HCT116 (cell line): ENCODE measurements around the gene UPF3A. TPM values are rescaled to one million over a fixed set of nuclear protein-coding genes. Genes with fewer than 3 reads are reported as not detected.
"Not testable (repeated sequence)": the region's sequence is repeated elsewhere in the genome, so short reads cannot be mapped to it uniquely, and the experiment has no call there.

Source experiments
- ATAC-seq: fragments of 200-7000 bp; cut with Tn5 transposase; 2 replicates; pipeline ENCODE4 v1.9.1; 2020; ENCODE audit warnings: mild to moderate bottlenecking, moderate library complexity
- BruUV-seq: library from RNA; stranded (reverse); fragments of 400-500 nt; replicated peaks from 2 replicates; lab custom pipeline; 2021; lab: Mats Ljungman, UMichigan
- CTCF ChIA-PET: fragments of 300-600 bp; sonication (Branson Sonifier 250); formaldehyde crosslinking; loops from one replicate; lab custom pipeline; 2021; ENCODE audit warnings: antibody characterized with exemption; lab: Charles Lee
- POLR2A ChIA-PET: fragments of 300-600, 350-600 bp; sonication (Branson Sonifier 250); formaldehyde crosslinking; loops from one replicate; lab custom pipeline; 2021; ENCODE audit warnings: antibody characterized with exemption; lab: Charles Lee
- RAD21 ChIA-PET, 2 experiments: fragments of 300-600 bp; sonication (Branson Sonifier 250); formaldehyde crosslinking; loops; one replicate each; lab custom pipeline; 2023; ENCODE audit warnings: low total read pairs in 2 of 2; ENCODE audit not compliant: uncharacterized antibody in 2 of 2, unreplicated experiment in 2 of 2, low non-redundant PET in 1 of 2; lab: Charles Lee
- DNase-seq: peaks from one replicate; pipeline ENCODE4 v3.0.0-alpha.2; 2010; ENCODE audit warnings: low read depth, low spot score
- H2AFZ ChIP-seq: fragments of 200-600 bp; shearing (Covaris generic), sonication (generic); 2 replicates; pipeline ENCODE4 v1.6.1; 2017; ENCODE audit warnings: low read depth, mixed run types, mixed read lengths, antibody characterized with exemption, low read length; ENCODE audit not compliant: poor library complexity, severe bottlenecking
- H3K27ac ChIP-seq: 2 replicates; pipeline ENCODE4 v1.5.1; 2012; ENCODE audit warnings: low read depth, low read length
- H3K27me3 ChIP-seq: fragments of 200-600 bp; sonication (generic); 2 replicates; pipeline ENCODE4 v1.6.1; 2016; ENCODE audit warnings: mixed run types, low read length, mixed read lengths; ENCODE audit not compliant: insufficient read depth
- H3K36me3 ChIP-seq, 2 experiments: fragments of 200-500 bp in 1 of 2; fragments of 200-600 bp in 1 of 2; sonication (Bioruptor generic) in 1 of 2; sonication (generic) in 1 of 2; 2 replicates each; pipeline versions ENCODE4 v1.5.1 to v1.6.1; 2014 to 2016; ENCODE audit warnings: low read length in 2 of 2, inconsistent platforms in 1 of 2, mixed read lengths in 1 of 2, mixed run types in 1 of 2; ENCODE audit not compliant: insufficient read depth in 2 of 2, control insufficient read depth in 1 of 2
- H3K4me1 ChIP-seq, 2 experiments: fragments of 200-600 bp in 1 of 2; sonication (generic) in 1 of 2; 2 replicates each; pipeline versions ENCODE4 v1.5.1 to v1.6.1; 2012 to 2017; ENCODE audit warnings: low read length in 2 of 2, inconsistent platforms in 1 of 2, mild to moderate bottlenecking in 1 of 2, mixed read lengths in 1 of 2, mixed run types in 1 of 2, moderate library complexity in 1 of 2; ENCODE audit not compliant: insufficient read depth in 2 of 2, control insufficient read depth in 1 of 2
- H3K4me2 ChIP-seq: fragments of 200-600 bp; sonication (generic); 2 replicates; pipeline ENCODE4 v1.6.1; 2017; ENCODE audit warnings: mixed run types, low read length, mixed read lengths
- H3K4me3 ChIP-seq, 2 experiments: fragments of 200-600 bp in 1 of 2; sonication (generic) in 1 of 2; replicated peaks in 1 of 2; 2 replicates each; pipeline ENCODE4 v1.5.1; 2011 to 2016; ENCODE audit warnings: low read length in 2 of 2, control low read depth in 1 of 2, low read depth in 1 of 2, mild to moderate bottlenecking in 1 of 2, mixed read lengths in 1 of 2, mixed run types in 1 of 2
- H3K79me2 ChIP-seq: fragments of 200-600 bp; sonication (generic); 2 replicates; pipeline ENCODE4 v1.6.1; 2017; ENCODE audit warnings: mild to moderate bottlenecking, mixed run types, low read length, moderate library complexity, mixed read lengths; ENCODE audit not compliant: insufficient read depth
- H3K9ac ChIP-seq: fragments of 200-600 bp; sonication (generic); 2 replicates; pipeline ENCODE4 v1.6.1; 2016; ENCODE audit warnings: low read length, mixed read lengths
- H3K9me2 ChIP-seq: fragments of 200-600 bp; sonication (generic), shearing (Covaris generic); 2 replicates; pipeline ENCODE4 v1.6.1; 2017; ENCODE audit warnings: mixed run types, mild to moderate bottlenecking, moderate library complexity; ENCODE audit not compliant: insufficient read depth
- H3K9me3 ChIP-seq, 2 experiments: fragments of 200-500 bp in 1 of 2; fragments of 200-600 bp in 1 of 2; sonication (Bioruptor generic) in 1 of 2; sonication (generic) in 1 of 2; 2 replicates each; pipeline ENCODE4 v1.6.1; 2014 to 2017; ENCODE audit warnings: low read length in 2 of 2, mixed read lengths in 2 of 2, inconsistent platforms in 1 of 2, low read depth in 1 of 2, mild to moderate bottlenecking in 1 of 2, mixed run types in 1 of 2, moderate library complexity in 1 of 2; ENCODE audit not compliant: control insufficient read depth in 1 of 2, insufficient read depth in 1 of 2
- H4K20me1 ChIP-seq: fragments of 200-600 bp; sonication (generic), shearing (Covaris generic); 2 replicates; pipeline ENCODE4 v1.6.1; 2017; ENCODE audit warnings: mixed run types, mild to moderate bottlenecking, moderate library complexity; ENCODE audit not compliant: insufficient read depth
- CBX3 ChIP-seq: IDR thresholded peaks from 2 replicates; pipeline ENCODE4 v1.6.1; 2012; ENCODE audit warnings: low read depth
- CTCF ChIP-seq, 3 experiments: fragments of 200-600 bp in 1 of 3; sonication (generic) in 1 of 3; IDR thresholded peaks in 2 of 3; conservative IDR thresholded peaks in 1 of 3; 2 replicates each; pipeline ENCODE4 v1.5.1; 2012 to 2017; ENCODE audit warnings: low read depth in 2 of 3, low read length in 2 of 3, antibody characterized with exemption in 1 of 3, borderline replicate concordance in 1 of 3, control low read depth in 1 of 3, mild to moderate bottlenecking in 1 of 3, mixed read lengths in 1 of 3, mixed run types in 1 of 3, moderate library complexity in 1 of 3; ENCODE audit not compliant: insufficient read depth in 1 of 3
- ELF1 ChIP-seq: IDR thresholded peaks from 2 replicates; pipeline ENCODE4 v1.6.1; 2012; ENCODE audit warnings: low read depth, borderline replicate concordance
- EZH2phosphoT487 ChIP-seq: fragments of 200-600 bp; IDR thresholded peaks from 2 replicates; pipeline ENCODE4 v1.6.1; 2018; ENCODE audit warnings: antibody characterized with exemption, borderline replicate concordance
- FOSL1 ChIP-seq: IDR thresholded peaks from 2 replicates; pipeline ENCODE4 v1.6.1; 2012; ENCODE audit warnings: low read depth
- POLR2AphosphoS5 ChIP-seq: IDR thresholded peaks from 2 replicates; pipeline ENCODE4 v1.6.1; 2011; ENCODE audit warnings: mild to moderate bottlenecking, low read depth, low read length, moderate library complexity
- RAD21 ChIP-seq: IDR thresholded peaks from 2 replicates; pipeline ENCODE4 v1.6.1; 2012; ENCODE audit warnings: low read depth, mild to moderate bottlenecking
- REST ChIP-seq: IDR thresholded peaks from 2 replicates; pipeline ENCODE4 v1.6.1; 2012; ENCODE audit warnings: low read depth
- SIN3A ChIP-seq: IDR thresholded peaks from 2 replicates; pipeline ENCODE4 v1.6.1; 2012; ENCODE audit warnings: low read depth
- SP1 ChIP-seq: IDR thresholded peaks from 2 replicates; pipeline ENCODE4 v1.6.1; 2012; ENCODE audit warnings: low read depth
- YY1 ChIP-seq: IDR thresholded peaks from 2 replicates; pipeline ENCODE4 v1.6.1; 2011; ENCODE audit warnings: low read length, low read depth, moderate library complexity, mild to moderate bottlenecking; ENCODE audit not compliant: insufficient replicate concordance; ENCODE audit errors: extremely low read depth
- ZBTB33 ChIP-seq: IDR thresholded peaks from 2 replicates; pipeline ENCODE4 v1.6.1; 2011; ENCODE audit warnings: mild to moderate bottlenecking, low read length, moderate library complexity; ENCODE audit not compliant: insufficient replicate concordance; ENCODE audit errors: extremely low read depth
- intact Hi-C: fragments of 100-400 bp; cut with micrococcal nuclease; formaldehyde crosslinking; loops from 2 replicates; pipeline ENCODE4 v1.10.0; 2022
- total RNA-seq: library from RNA; stranded (reverse); gene quantifications from one replicate; pipeline ENCODE4 v1.2.1, GENCODE V29; 2021; ENCODE audit not compliant: unreplicated experiment
- TF ChIP-seq, protein P1 (sequence below): IDR thresholded peaks from 2 replicates; pipeline ENCODE4 v1.6.1; 2012

UPF3A gene
- total RNA-seq, 1 experiment from 2014 or later: 31.8 TPM

GRCh38 chr13:114263578-114263977 lies 17.8 kb upstream of the UPF3A start:
- Histone ChIP-seq H3K4me2 (no peak overlapping the region), H2AFZ (no peak overlapping the region), H3K4me1 (no peaks in the 10 kb centered on the region), H4K20me1 (no peaks in the 10 kb centered on the region), H3K79me2 (no peaks in the 10 kb centered on the region), H3K36me3 (peaks cover 48 to 78% of the 10 kb centered on the region in 2 experiments), H3K9ac (no peak overlapping the region), H3K9me3 (no peaks in the 10 kb centered on the region), H3K4me3 (no peak overlapping the region), H3K27ac (no peak overlapping the region), H3K9me2 (no peaks in the 10 kb centered on the region), H3K27me3 (no peaks in the 10 kb centered on the region)
- no TSS peak for BruUV-seq
- POLR2A ChIA-PET: no interaction called here
- no peak for TF ChIP-seq POLR2AphosphoS5
- no peak for TF ChIP-seq SIN3A
- TF ChIP-seq EZH2phosphoT487: no peak
- TF ChIP-seq CBX3: no peak
- no peak for TF ChIP-seq CTCF (IDR thresholded peaks at IDR 0.05 in 2 of 3, conservative IDR thresholded peaks at IDR 0.05 in 1 of 3; ENCODE audit: borderline replicate concordance in 1 of 3, insufficient read depth in 1 of 3, low read depth in 2 of 3, low read length in 2 of 3)
- no peak for TF ChIP-seq SP1
- TF ChIP-seq FOSL1: no peak
- no peak for TF ChIP-seq ZBTB33
- TF ChIP-seq, protein P1, sequence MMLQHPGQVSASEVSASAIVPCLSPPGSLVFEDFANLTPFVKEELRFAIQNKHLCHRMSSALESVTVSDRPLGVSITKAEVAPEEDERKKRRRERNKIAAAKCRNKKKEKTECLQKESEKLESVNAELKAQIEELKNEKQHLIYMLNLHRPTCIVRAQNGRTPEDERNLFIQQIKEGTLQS: no peak
- TF ChIP-seq RAD21: no peak
- TF ChIP-seq YY1: no peak
- TF ChIP-seq REST: no peak
- no peak for TF ChIP-seq ELF1
- intact Hi-C loops: no loop called here
- CTCF ChIA-PET: no interaction called here
- DNase-seq (no peak), ATAC-seq (no peak)
- RAD21 ChIA-PET: no interaction called here

DNA sequence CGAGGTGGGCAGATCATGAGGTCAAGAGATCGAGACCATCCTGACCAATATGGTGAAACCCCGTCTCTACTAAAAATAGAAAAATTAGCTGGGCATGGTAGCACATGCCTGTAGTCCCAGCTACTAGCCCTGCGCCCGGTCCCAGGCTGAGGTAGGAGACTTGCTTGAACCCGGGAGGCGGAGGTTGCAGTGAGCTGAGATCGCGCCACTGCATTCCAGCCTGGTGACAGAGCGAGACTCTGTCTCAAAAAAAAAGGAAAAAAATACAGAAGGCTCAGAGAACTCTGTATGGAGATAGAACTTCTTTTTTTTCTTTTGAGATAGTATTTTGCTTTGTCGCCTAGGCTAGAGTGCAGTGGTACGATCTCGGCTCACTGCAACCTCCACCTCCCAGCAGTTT lies 17.1 kb upstream of the UPF3A start:
- H4K20me1 ChIP-seq, intact Hi-C loops, H3K79me2 ChIP-seq, ATAC-seq, BruUV-seq, CTCF ChIA-PET, H3K9me3 ChIP-seq, H3K4me2 ChIP-seq, DNase-seq, H3K9ac ChIP-seq, H3K4me1 ChIP-seq, H3K27ac ChIP-seq, H3K4me3 ChIP-seq, H2AFZ ChIP-seq, H3K27me3 ChIP-seq, H3K9me2 ChIP-seq, RAD21 ChIA-PET, POLR2A ChIA-PET: not testable (repeated sequence)
- peaks cover 52 to 78% of the 10 kb centered on the region in 2 experiments for H3K36me3 ChIP-seq
